HepG2 (cell line): ENCODE results near the gene THOC1. TPM values are rescaled to one million over a fixed set of nuclear protein-coding genes. Genes with fewer than 3 reads are reported as not detected.

Experiments used
- CAMTA2 ChIP-seq: sonication (generic); formaldehyde crosslinking; IDR thresholded peaks from 2 replicates; pipeline ENCODE4 v1.4.0; 2020; ENCODE audit warnings: mild to moderate bottlenecking, missing genetic modification reagents, borderline replicate concordance
- DMAP1 ChIP-seq: IDR thresholded peaks from 2 replicates; pipeline ENCODE4 v1.6.1; 2016
- HMG20B ChIP-seq: conservative IDR thresholded peaks from 2 replicates; pipeline ENCODE4 v1.6.1; 2016; ENCODE audit warnings: missing genetic modification reagents, missing compliant biosample characterization
- HNF4G ChIP-seq, 2 experiments: sonication (generic) in 1 of 2; formaldehyde crosslinking in 1 of 2; IDR thresholded peaks; 2 replicates each; pipeline versions ENCODE4 v1.4.0 to v1.6.1; 2011 to 2020; ENCODE audit warnings: borderline replicate concordance in 2 of 2, low read depth in 2 of 2, mild to moderate bottlenecking in 2 of 2, low read length in 1 of 2, missing genetic modification reagents in 1 of 2, moderate library complexity in 1 of 2
- JUND ChIP-seq: sonication (generic); formaldehyde crosslinking; IDR thresholded peaks from 2 replicates; pipeline ENCODE4 v1.8.0; 2022; ENCODE audit warnings: mild to moderate bottlenecking, missing genetic modification reagents
- TCF7L2 ChIP-seq: IDR thresholded peaks from 2 replicates; pipeline ENCODE4 v1.6.1; 2011; ENCODE audit warnings: mild to moderate bottlenecking, low read depth, low read length, moderate library complexity
- TRIM24 ChIP-seq: sonication (generic); formaldehyde crosslinking; IDR thresholded peaks from 2 replicates; pipeline ENCODE4 v1.8.0; 2022; ENCODE audit warnings: mild to moderate bottlenecking, missing genetic modification reagents
- ZNF253 ChIP-seq: sonication (generic); formaldehyde crosslinking; IDR thresholded peaks from 2 replicates; pipeline ENCODE4 v1.8.0; 2022; ENCODE audit warnings: mild to moderate bottlenecking, missing genetic modification reagents, borderline replicate concordance
- ZNF33A ChIP-seq: sonication (generic); formaldehyde crosslinking; IDR thresholded peaks from 2 replicates; pipeline ENCODE4 v1.5.1; 2020; ENCODE audit warnings: missing genetic modification reagents, mild to moderate bottlenecking, moderate library complexity, borderline replicate concordance
- ZNF446 ChIP-seq: sonication (generic); formaldehyde crosslinking; IDR thresholded peaks from 2 replicates; pipeline ENCODE4 v1.5.0; 2020; ENCODE audit warnings: mild to moderate bottlenecking, missing genetic modification reagents
- ZNF746 ChIP-seq: sonication (generic); formaldehyde crosslinking; IDR thresholded peaks from 2 replicates; pipeline ENCODE4 v1.8.0; 2022; ENCODE audit warnings: mild to moderate bottlenecking, missing genetic modification reagents
- ZNF780A ChIP-seq: sonication (generic); formaldehyde crosslinking; IDR thresholded peaks from 2 replicates; pipeline ENCODE4 v1.8.0; 2022; ENCODE audit warnings: mild to moderate bottlenecking, missing genetic modification reagents, moderate library complexity
- ZNF883 ChIP-seq: sonication (generic); formaldehyde crosslinking; IDR thresholded peaks from 2 replicates; pipeline ENCODE4 v1.5.1; 2020; ENCODE audit warnings: mild to moderate bottlenecking, missing genetic modification reagents; ENCODE audit errors: not compliant biosample characterization
- ZSCAN20 ChIP-seq: sonication (generic); formaldehyde crosslinking; IDR thresholded peaks from 2 replicates; pipeline ENCODE4 v1.4.0; 2020; ENCODE audit warnings: missing genetic modification reagents, mild to moderate bottlenecking, borderline replicate concordance
- polyA plus RNA-seq, 8 experiments: library from polyadenylated mRNA; depleted of rRNA in 3 of 8; stranded (reverse) in 7 of 8; unstranded in 1 of 8; fragments of >200 nt; fragmentation: Illumina TruSeq in 4 of 8; extraction: Trizol in 4 of 8; gene quantifications; 2 replicates each; pipeline versions ENCODE4 v1.2.1 to v1.2.3, GENCODE V29; 2011 to 2016; ENCODE audit warnings: low read depth in 4 of 8, missing spikeins in 1 of 8, mixed read lengths in 1 of 8; ENCODE audit not compliant: insufficient read depth in 1 of 8
- total RNA-seq, 5 experiments: library from RNA; depleted of rRNA; stranded (reverse); fragments of >200 nt; fragmentation: Illumina TruSeq; extraction: Trizol; gene quantifications; 2 replicates each; pipeline ENCODE4 v1.2.3, GENCODE V29; 2016; ENCODE audit warnings: low read depth in 1 of 5
- TF ChIP-seq, protein P1 (sequence below): sonication (generic); formaldehyde crosslinking; IDR thresholded peaks from 2 replicates; pipeline ENCODE4 v1.4.0; 2020; ENCODE audit warnings: missing genetic modification reagents, mild to moderate bottlenecking, borderline replicate concordance
- TF ChIP-seq, protein P2 (sequence below), 2 experiments: sonication (generic) in 1 of 2; formaldehyde crosslinking in 1 of 2; IDR thresholded peaks; 2 replicates each; pipeline versions ENCODE4 v1.5.1 to v1.6.1; 2011 to 2020; ENCODE audit warnings: borderline replicate concordance in 1 of 2, low read depth in 1 of 2, low read length in 1 of 2, mild to moderate bottlenecking in 1 of 2, missing genetic modification reagents in 1 of 2, moderate library complexity in 1 of 2

Gene THOC1
- total and polyA plus RNA-seq, 2 of the 13 experiments (the other 11 are each of a cell fraction or from before 2014, with no cell fraction given), result 40.6 to 56.7 TPM

DNA sequence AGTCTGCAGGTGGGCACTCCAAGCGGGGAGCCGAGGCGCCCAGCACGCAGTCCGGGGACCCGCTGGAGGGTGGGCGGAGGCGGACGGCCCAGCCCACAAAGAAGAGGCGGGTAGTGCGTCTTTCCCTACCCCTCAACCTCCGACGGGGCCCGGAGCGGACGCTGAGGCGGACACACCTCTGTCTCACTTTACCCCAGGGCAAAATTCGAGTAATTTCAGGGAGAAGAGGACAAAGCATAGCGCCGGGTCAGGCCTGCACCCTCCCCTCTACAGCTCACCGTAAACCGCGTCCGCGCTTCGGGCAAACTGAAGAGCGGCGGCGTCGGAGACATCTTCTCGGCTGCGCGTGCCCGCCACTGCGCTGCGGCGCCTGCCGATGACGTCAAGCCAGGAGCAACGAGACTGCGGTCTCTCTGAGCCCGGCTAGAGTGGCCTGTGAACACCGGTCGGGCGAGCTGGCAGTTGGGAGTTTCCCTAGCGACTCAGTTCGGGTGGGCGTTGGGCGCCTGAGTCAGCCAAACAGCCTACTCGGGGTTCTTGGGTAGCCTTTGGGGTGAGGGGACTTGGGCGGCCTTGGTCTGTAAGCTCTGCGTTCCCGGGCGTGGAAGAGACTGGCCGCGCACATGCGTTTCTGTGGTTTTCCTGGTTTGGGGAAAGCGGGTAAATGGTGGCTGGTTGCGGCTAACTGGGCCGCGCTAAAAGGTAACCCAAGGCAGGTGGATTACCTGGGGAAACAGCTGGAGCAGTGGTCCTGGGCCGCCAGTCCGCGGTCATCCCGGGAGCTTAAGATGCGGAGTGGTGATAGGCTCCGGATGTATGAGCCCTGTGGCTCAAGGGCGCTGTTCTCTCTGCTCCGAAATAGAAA, at the start of gene THOC1 (continued):
- TF ChIP-seq, protein P1, sequence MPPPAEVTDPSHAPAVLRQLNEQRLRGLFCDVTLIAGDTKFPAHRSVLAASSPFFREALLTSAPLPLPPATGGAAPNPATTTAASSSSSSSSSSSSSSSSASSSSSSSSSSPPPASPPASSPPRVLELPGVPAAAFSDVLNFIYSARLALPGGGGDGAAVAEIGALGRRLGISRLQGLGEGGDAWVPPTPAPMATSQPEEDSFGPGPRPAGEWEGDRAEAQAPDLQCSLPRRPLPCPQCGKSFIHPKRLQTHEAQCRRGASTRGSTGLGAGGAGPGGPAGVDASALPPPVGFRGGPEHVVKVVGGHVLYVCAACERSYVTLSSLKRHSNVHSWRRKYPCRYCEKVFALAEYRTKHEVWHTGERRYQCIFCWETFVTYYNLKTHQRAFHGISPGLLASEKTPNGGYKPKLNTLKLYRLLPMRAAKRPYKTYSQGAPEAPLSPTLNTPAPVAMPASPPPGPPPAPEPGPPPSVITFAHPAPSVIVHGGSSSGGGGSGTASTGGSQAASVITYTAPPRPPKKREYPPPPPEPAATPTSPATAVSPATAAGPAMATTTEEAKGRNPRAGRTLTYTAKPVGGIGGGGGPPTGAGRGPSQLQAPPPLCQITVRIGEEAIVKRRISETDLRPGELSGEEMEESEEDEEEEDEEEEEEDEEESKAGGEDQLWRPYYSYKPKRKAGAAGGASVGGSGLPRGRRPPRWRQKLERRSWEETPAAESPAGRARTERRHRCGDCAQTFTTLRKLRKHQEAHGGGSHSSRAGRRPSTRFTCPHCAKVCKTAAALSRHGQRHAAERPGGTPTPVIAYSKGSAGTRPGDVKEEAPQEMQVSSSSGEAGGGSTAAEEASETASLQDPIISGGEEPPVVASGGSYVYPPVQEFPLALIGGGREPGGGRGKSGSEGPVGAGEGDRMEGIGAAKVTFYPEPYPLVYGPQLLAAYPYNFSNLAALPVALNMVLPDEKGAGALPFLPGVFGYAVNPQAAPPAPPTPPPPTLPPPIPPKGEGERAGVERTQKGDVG (CRISPR knock-in tag), result peak; percentile 84; the same call in 1 of the 2 replicates
- TF ChIP-seq ZNF33A (CRISPR knock-in tag), result no peak
- 0 out of 2 replicates have a peak, but pooled peaks have one; percentile 57 for TF ChIP-seq ZNF253
- peak; percentile 37; the same call in 1 of the 2 replicates for TF ChIP-seq HNF4G (IDR thresholded peaks at IDR 0.05; ENCODE audit: borderline replicate concordance, low read depth, low read length)
- no peak; the same call in 1 of the 2 replicates for TF ChIP-seq HNF4G (CRISPR knock-in tag; IDR thresholded peaks at IDR 0.05; ENCODE audit: borderline replicate concordance, low read depth)
- no peak for TF ChIP-seq TRIM24
- no peak for TF ChIP-seq JUND (CRISPR knock-in tag)
- no peak; the same call in 1 of the 2 replicates for TF ChIP-seq CAMTA2 (CRISPR knock-in tag)
- TF ChIP-seq, protein P2, sequence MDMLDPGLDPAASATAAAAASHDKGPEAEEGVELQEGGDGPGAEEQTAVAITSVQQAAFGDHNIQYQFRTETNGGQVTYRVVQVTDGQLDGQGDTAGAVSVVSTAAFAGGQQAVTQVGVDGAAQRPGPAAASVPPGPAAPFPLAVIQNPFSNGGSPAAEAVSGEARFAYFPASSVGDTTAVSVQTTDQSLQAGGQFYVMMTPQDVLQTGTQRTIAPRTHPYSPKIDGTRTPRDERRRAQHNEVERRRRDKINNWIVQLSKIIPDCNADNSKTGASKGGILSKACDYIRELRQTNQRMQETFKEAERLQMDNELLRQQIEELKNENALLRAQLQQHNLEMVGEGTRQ (IDR thresholded peaks at IDR 0.05; ENCODE audit: low read depth, low read length), result no peak
- TF ChIP-seq, protein P2 (CRISPR knock-in tag; IDR thresholded peaks at IDR 0.05; ENCODE audit: borderline replicate concordance), result no peak; the same call in 1 of the 2 replicates
- no peak; the same call in 1 of the 2 replicates for TF ChIP-seq ZNF780A
- TF ChIP-seq ZNF883 (CRISPR knock-in tag), result peak; percentile 82
- TF ChIP-seq TCF7L2, result no peak
- TF ChIP-seq ZNF446 (CRISPR knock-in tag), result peak; percentile 68
- no peak for TF ChIP-seq ZSCAN20 (CRISPR knock-in tag)
- TF ChIP-seq DMAP1 (CRISPR knock-in tag), result peak; percentile 98
- TF ChIP-seq HMG20B (CRISPR knock-in tag), result no peak; the same call in 1 of the 2 replicates
- TF ChIP-seq ZNF746 (CRISPR knock-in tag), result peak; percentile 76
